WTC11 (cell line): ENCODE results near the gene ARPC1B. TPM values are rescaled to one million over a fixed set of nuclear protein-coding genes. Genes with fewer than 3 reads are reported as not detected.
"Not testable (repeated sequence)": the region's sequence is repeated elsewhere in the genome, so short reads cannot be mapped to it uniquely, and the experiment has no call there.

ENCODE experiments used
- ATAC-seq: fragments of 200-7000 bp; cut with Tn5 transposase; 2 replicates; pipeline ENCODE4 v1.10.0; 2021; ENCODE audit warnings: mild to moderate bottlenecking, moderate library complexity
- CTCF ChIA-PET: fragments of 300-600 bp; sonication (Branson Sonifier 250); formaldehyde crosslinking; loops from one replicate; lab custom pipeline; 2021; ENCODE audit warnings: antibody characterized with exemption; lab: Charles Lee
- POLR2A ChIA-PET: fragments of 350-600 bp; sonication (Branson Sonifier 250); formaldehyde crosslinking; loops from one replicate; lab custom pipeline; 2021; ENCODE audit warnings: antibody characterized with exemption; lab: Charles Lee
- DNase-seq: peaks from one replicate; pipeline ENCODE4 v3.0.0; 2021; ENCODE audit warnings: low spot score
- H3K27ac Mint-ChIP-seq: 2 replicates; pipeline ENCODE4 v1.8.0; 2021; ENCODE audit warnings: mixed read lengths
- H3K27me3 Mint-ChIP-seq: 2 replicates; pipeline ENCODE4 v1.8.0; 2021; ENCODE audit warnings: low read depth, mild to moderate bottlenecking, moderate library complexity, mixed read lengths
- H3K36me3 Mint-ChIP-seq: 2 replicates; pipeline ENCODE4 v1.8.0; 2021; ENCODE audit warnings: mixed read lengths
- H3K4me1 Mint-ChIP-seq: 2 replicates; pipeline ENCODE4 v1.8.0; 2022; ENCODE audit warnings: mixed read lengths
- H3K4me3 Mint-ChIP-seq: 2 replicates; pipeline ENCODE4 v1.8.0; 2021; ENCODE audit warnings: mild to moderate bottlenecking, moderate library complexity, mixed read lengths
- H3K9me3 Mint-ChIP-seq: 2 replicates; pipeline ENCODE4 v1.8.0; 2021; ENCODE audit warnings: mixed read lengths
- AFF4 ChIP-seq: sonication (generic); formaldehyde crosslinking; IDR thresholded peaks from 2 replicates; pipeline ENCODE4 v1.8.1; 2023; ENCODE audit warnings: mild to moderate bottlenecking, missing genetic modification reagents, borderline replicate concordance
- ETV6 ChIP-seq: sonication (generic); formaldehyde crosslinking; IDR thresholded peaks from 2 replicates; pipeline ENCODE4 v1.8.1; 2022; ENCODE audit warnings: mild to moderate bottlenecking, missing genetic modification reagents
- FOXP1 ChIP-seq: sonication (generic); formaldehyde crosslinking; IDR thresholded peaks from 2 replicates; pipeline ENCODE4 v1.8.0; 2022; ENCODE audit warnings: missing genetic modification reagents, mild to moderate bottlenecking, moderate library complexity, borderline replicate concordance
- GRHL2 ChIP-seq: fragments of 250-450 bp; sonication (Bioruptor Pico); IDR thresholded peaks from 2 replicates; pipeline ENCODE4 v1.8.0; 2022; ENCODE audit warnings: mild to moderate bottlenecking, moderate library complexity; ENCODE audit not compliant: insufficient replicate concordance, severe bottlenecking
- GTF2I ChIP-seq: fragments of 250-450 bp; sonication (Bioruptor Pico); conservative IDR thresholded peaks from 2 replicates; pipeline ENCODE4 v1.4.0; 2021; ENCODE audit warnings: mild to moderate bottlenecking
- HMGXB4 ChIP-seq: sonication (generic); formaldehyde crosslinking; IDR thresholded peaks from 2 replicates; pipeline ENCODE4 v1.8.1; 2023; ENCODE audit warnings: mild to moderate bottlenecking, moderate library complexity, missing genetic modification reagents
- MLX ChIP-seq: sonication (generic); formaldehyde crosslinking; IDR thresholded peaks from 2 replicates; pipeline ENCODE4 v1.8.1; 2023; ENCODE audit warnings: mild to moderate bottlenecking, missing genetic modification reagents, moderate library complexity
- NFATC4 ChIP-seq: fragments of 250-450 bp; sonication (Bioruptor Pico); IDR thresholded peaks from 2 replicates; pipeline ENCODE4 v1.9.0; 2021; ENCODE audit warnings: mild to moderate bottlenecking
- RORB ChIP-seq: fragments of 250-450 bp; sonication (Bioruptor Pico); IDR thresholded peaks from 2 replicates; pipeline ENCODE4 v1.9.0; 2021; ENCODE audit warnings: mild to moderate bottlenecking
- ZBTB43 ChIP-seq: sonication (generic); formaldehyde crosslinking; IDR thresholded peaks from 2 replicates; pipeline ENCODE4 v1.8.1; 2023; ENCODE audit warnings: mild to moderate bottlenecking, missing genetic modification reagents
- ZNF232 ChIP-seq: sonication (generic); formaldehyde crosslinking; IDR thresholded peaks from 2 replicates; pipeline ENCODE4 v1.8.0; 2022; ENCODE audit warnings: mild to moderate bottlenecking, missing genetic modification reagents
- ZNF263 ChIP-seq: sonication (generic); formaldehyde crosslinking; IDR thresholded peaks from 2 replicates; pipeline ENCODE4 v1.8.1; 2022; ENCODE audit warnings: low read depth, mild to moderate bottlenecking, moderate library complexity, missing genetic modification reagents
- ZNF423 ChIP-seq: fragments of 250-450 bp; sonication (Bioruptor Pico); IDR thresholded peaks from 2 replicates; pipeline ENCODE4 v2.1.2; 2022; ENCODE audit warnings: mild to moderate bottlenecking, moderate library complexity
- total RNA-seq: library from RNA; stranded (reverse); gene quantifications from 3 replicates; pipeline ENCODE4 v1.2.3, GENCODE V29; 2021

The ARPC1B gene
- total RNA-seq, 1 experiment from 2014 or later, result 66.2 TPM

- no peak for TF ChIP-seq ZBTB43 (CRISPR knock-in tag)
- no peak for TF ChIP-seq MLX (CRISPR knock-in tag)
- TF ChIP-seq ZNF423 (CRISPR knock-in tag), result no peak
- no peak for TF ChIP-seq NFATC4 (CRISPR knock-in tag)
- no peak for TF ChIP-seq HMGXB4
- no peak for TF ChIP-seq AFF4
- TF ChIP-seq GRHL2 (CRISPR knock-in tag), result no peak
- no peak for TF ChIP-seq ETV6 (CRISPR knock-in tag)
- TF ChIP-seq FOXP1 (CRISPR knock-in tag), result no peak
- TF ChIP-seq ZNF232 (CRISPR knock-in tag), result no peak
- no peak for TF ChIP-seq RORB (CRISPR knock-in tag)
Measured at GRCh38 chr7:99385564-99385963, 11.0 kb downstream of the ARPC1B start (continued).

GRCh38 chr7:99386584-99387238 lies 12.2 kb downstream of the ARPC1B start:
- H3K27me3 Mint-ChIP-seq, result no peaks in the 10 kb centered on the region
- no peak overlapping the region for H3K27ac Mint-ChIP-seq
- no peak overlapping the region for H3K4me3 Mint-ChIP-seq
- no peaks in the 10 kb centered on the region for H3K9me3 Mint-ChIP-seq
- no peak for DNase-seq
- H3K4me1 Mint-ChIP-seq, result no peaks in the 10 kb centered on the region
- CTCF ChIA-PET, result interaction anchor here (0.9 to 2.0 kb wide), 3 partner anchors 12 to 21 kb away, joined by 4 to 10 read pairs (median 4); partner anchors contain the start of gene ARPC1B
- peak; percentile 85 for TF ChIP-seq GTF2I (CRISPR knock-in tag)
- TF ChIP-seq ZNF263, result no peak
- TF ChIP-seq, all 79 proteins: peak for 1
- peak; percentile 73 for ATAC-seq
- H3K36me3 Mint-ChIP-seq, result peaks cover 17% of the 10 kb centered on the region
- POLR2A ChIA-PET, result no interaction called here

GRCh38 chr7:99387239-99387635 lies 12.7 kb downstream of the ARPC1B start:
- H3K4me3 Mint-ChIP-seq, DNase-seq, H3K9me3 Mint-ChIP-seq, H3K27me3 Mint-ChIP-seq, H3K4me1 Mint-ChIP-seq, ATAC-seq, POLR2A ChIA-PET, H3K27ac Mint-ChIP-seq: not testable (repeated sequence)
- CTCF ChIA-PET, result interaction anchor here (0.9 to 2.0 kb wide), 3 partner anchors 12 to 21 kb away, joined by 4 to 10 read pairs (median 4); partner anchors contain the start of gene ARPC1B
- peaks cover 17% of the 10 kb centered on the region for H3K36me3 Mint-ChIP-seq
